GM18870 (cell line): ENCODE measurements around the gene CDR2.
A peak's percentile ranks its signal among the peaks of the same experiment; 100 is the strongest.
"Not testable (repeated sequence)": the region's sequence is repeated elsewhere in the genome, so short reads cannot be mapped to it uniquely, and the experiment has no call there.

Experiments used
- ATAC-seq: cut with Tn5 transposase; IDR thresholded peaks from one replicate; pipeline ENCODE4 v1.9.1; 2021; ENCODE audit warnings: moderate library complexity; ENCODE audit not compliant: unreplicated experiment

CDR2 gene

DNA sequence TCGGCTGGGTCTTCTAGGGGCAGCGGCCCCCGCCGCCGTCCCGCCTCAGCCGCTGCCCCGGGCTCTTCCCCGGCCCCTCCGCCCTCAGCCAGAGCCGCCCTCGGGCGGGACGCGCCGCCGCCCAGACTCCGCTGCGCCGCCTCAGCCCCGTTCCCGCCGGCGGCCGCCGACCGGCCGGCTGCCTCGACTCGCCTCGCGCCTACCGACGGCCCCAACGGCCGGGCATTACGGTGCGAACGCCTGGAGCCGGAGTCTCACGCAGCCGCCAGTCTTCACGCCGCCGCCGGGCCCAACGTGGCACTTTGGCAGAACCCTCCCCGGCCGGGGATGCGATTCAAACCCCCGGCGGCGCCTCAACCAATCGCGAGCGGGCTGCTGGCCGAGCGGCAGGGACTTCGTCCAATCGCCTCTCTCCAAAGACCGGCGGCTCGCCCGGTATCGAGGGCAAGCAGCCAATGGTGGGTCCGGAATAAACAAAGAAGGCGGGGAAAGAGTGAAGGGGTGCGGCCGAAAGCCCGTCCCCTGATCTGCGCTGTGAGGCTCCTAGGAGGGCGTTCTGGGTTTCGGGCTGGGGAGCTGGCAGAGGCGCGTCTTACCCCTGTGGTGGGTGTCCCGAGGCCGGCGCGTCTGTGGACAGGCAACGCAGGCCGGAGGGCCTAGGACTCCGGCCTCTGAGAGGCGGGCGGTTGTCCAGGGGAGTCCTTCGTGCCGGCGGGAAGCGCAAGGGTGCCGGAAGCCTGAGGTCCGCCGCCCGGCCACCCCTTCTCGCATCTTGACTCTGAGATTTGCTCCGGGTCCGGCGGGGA, at the start of gene CDR2:
Gene CDR2, minus strand, starts transcription at position 309 of the 806 bp plus-strand sequence. CDS start 310 bp downstream, outside the sequence.
- peak; percentile 81 for ATAC-seq

GRCh38 chr16:22423716-22424115, 49.3 kb upstream of the CDR2 start:
- ATAC-seq: no peak

DNA sequence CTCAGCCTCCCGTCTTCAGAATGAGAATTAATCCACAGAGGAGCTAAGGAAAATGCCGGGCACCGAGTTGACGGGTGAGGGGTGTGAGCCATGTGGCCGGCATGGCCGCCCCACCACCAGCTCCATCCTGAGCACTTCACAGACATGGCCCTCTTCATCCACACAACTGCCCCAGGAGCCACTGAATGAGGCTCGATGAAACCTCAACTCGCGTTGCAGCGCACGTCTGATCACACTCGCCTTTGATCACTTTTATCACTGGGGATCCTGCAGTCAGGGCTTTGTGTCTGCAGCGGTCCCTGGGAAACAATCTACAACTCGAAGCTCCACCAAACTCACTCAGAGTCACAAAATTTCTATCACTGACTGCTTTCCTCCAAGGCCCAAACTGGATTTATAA, 46.7 kb upstream of the CDR2 start:
- ATAC-seq: no peak

DNA sequence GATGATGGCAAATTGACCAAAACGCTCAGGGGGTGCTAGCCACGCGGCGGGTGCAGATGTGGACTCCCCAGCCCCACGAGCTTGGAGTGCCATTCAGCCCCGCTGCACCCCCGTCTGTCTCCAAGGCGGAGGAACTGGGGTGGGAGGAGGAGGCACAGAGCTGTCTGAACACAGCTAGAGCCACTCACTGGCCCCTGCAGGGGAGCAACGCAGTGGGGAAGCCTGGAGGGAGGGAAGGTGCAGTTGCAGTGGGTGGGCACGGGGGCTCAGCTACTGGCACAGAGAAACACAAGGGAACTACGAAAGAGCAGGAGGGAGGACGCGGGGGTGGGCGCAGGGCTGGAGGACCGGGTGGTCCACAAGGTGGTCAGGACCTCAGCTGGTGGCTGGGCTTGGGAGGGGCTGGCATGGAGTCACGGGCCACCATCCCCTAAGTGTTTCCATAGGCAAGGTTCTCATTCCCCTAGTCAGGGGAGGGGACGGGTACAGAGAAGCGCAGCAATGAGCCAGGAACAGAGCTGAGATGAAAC, 46.3 kb upstream of the CDR2 start:
- ATAC-seq: no peak

DNA sequence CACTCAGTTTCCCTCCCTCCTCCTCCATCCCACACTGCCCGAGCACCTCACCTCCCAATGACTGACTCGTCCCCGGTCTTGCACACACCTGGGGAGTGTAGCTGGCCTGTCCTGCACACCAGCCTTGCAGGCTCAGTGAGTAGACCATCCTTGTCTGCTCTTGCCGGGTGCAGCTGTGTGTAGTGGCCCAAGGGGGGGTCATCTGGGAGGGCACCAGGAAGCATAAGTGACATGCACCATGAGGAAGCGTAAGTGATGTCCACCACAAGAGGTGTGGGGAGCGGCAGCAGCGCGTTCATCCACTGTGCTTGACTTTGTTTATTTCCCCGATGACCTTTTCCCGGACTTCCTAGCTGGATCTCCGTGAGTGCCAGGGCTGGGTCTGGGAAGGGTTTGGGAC, 45.5 kb upstream of the CDR2 start:
- no peak for ATAC-seq

DNA sequence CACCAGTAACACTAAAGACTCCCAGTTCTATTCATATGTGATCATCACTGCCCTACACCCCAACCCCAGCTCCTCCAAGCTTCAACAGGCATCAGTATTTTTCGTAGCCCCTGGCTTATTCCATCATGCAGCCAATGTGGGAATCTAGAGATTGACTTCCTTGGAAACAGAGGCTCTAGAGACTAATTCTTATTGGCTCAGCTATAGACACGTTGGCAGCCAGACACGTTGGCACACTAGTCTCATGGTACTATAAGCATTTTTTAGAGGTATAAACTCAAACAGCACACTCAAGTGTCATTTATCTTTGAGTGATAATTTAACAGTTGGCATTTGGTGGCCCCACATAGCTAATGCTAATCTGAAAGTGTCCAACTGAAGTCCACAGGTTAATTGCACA, 44.4 kb upstream of the CDR2 start:
- ATAC-seq: no peak

DNA sequence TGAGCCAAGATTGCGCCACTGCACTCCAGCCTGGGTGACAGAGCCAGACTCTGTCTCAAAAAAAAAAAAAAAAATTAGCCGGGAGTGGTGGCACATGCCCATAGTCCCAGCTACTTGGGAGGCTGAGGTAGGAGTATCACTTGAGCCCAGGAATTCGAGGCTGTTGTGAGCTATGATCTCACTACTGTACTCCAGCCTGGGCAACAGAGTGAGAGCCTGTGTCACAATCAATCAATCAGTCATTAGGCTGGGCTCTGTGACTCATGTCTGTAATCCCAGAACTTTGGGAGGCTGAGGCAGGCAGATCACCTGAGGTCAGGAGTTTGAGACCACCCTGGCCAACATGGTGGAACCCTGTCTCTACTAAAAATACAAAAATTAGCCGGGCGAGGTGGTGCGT, 43.4 kb upstream of the CDR2 start:
- ATAC-seq: not testable (repeated sequence)

DNA sequence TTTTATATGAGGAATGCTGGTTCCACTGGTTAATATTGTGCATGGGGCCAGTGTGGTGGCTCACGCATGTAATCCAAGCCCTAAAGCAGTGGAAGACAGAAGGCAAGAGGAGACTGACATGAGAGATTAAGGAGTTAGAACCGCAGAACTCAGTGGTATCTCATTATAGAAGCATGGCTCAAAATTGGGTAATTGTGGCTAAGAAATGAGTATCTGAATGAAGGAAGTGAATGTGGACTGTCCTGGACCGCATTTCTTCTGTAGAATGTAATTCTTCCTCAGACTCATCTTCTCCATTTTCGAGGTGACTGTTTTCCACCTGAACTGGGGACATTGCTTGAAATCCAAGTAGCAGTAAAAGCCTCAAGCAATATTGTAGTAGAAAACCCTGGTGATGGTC, 42.6 kb upstream of the CDR2 start:
- no peak for ATAC-seq

DNA sequence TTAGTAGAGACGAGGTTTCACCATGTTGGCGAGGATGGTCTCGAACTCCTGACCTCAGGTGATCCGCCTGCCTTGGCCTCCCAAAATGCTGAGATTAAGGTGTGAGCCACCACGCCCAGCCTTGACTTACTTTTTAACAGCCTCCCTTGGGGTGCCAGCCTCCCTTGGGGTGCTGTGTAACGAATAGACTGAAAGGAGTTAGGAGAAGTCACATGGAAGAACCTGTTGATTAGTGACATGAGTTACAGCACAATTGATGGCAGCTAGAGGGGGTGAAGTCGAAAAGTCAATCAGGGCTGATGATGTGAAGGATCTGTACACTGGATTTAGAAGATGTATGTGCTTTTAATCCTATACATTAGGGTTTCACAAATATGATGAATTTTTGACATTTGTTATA, 39.4 kb upstream of the CDR2 start:
- no peak for ATAC-seq

DNA sequence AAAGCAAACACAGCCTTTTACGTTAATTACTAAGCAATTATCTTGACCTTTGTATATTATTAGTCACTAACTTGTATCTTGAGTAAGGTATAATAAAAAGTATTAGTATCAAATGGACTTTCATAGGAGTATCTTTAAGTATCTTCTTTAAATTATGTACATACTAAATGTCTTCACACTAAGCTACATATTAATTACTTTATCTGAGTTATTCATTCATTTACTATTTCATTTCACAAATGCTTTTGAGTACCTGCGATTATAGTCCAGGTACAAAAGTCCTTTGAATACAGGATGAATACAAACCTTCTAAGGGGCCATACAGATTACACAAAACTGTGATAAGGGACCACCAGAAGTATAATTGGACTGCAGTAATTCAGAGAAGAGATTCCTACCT, 33.1 kb upstream of the CDR2 start:
- no peak for ATAC-seq

- no peak for ATAC-seq
Observed at GRCh38 chr16:22402191-22402590, 27.8 kb upstream of the CDR2 start.

DNA sequence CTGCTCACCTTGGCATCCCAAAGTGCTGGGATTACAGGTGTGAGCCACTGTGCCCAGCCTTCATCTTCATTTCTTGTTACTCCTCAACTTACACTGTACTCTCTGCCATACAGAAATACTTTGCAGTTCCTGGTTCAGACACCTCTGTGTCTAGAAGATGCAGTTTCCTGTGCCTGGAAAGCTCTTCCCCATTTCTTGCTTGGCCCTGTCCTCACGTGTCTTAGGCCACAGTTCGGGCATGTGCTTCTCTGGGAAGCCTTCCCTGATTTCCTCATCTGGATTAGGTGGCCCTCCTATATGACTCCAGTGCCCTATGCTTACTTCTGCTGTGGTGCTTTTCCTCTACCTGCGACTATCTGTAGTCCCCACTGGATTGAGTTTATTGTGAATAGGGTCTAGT, 26.5 kb upstream of the CDR2 start:
- no peak for ATAC-seq

- ATAC-seq: no peak
Observed at GRCh38 chr16:22397931-22398330, 23.5 kb upstream of the CDR2 start.

GRCh38 chr16:22397464-22397863, 23.0 kb upstream of the CDR2 start:
- ATAC-seq: no peak

GRCh38 chr16:22395960-22396359, 21.5 kb upstream of the CDR2 start:
- ATAC-seq: no peak

DNA sequence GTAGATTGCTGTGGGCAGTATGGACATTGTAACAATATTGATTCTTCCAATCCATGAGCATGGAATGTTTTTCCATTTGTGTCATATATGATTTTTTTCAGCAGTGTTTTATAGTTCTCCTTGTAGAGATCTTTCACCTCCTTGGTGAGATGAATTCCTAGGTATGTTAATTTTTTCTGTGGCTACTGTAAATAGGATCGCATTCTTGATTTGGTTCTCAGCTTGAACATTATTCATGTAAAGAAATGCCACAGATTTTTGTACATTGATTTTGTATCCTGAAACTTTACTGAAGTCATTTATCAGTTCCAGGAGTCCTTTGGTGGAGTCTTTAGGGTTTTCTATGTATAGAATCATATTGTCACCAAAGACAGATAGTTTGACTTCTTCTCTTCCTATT, 19.7 kb upstream of the CDR2 start:
- ATAC-seq: no peak

- ATAC-seq: no peak
Observed at GRCh38 chr16:22388101-22388644, 13.8 kb upstream of the CDR2 start.

DNA sequence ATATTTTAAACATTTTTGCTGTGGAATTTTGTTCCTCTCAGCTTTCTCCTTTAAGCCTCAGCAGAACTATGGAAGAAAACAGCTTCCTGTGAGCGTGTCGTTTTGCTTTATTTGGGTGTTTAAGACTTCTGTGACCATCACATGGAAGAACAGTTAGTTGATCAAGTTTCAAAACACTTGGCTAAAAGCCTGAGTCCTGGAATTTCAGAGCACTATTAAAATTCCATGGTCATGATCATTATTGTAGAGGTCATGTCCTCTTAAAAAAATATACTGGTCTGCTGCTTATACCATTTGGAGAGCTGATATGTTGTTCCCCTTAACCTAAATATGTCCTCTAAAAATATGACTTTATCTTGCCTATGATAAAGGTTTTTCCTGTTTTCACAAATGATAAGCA, 12.6 kb upstream of the CDR2 start:
- ATAC-seq: no peak

DNA sequence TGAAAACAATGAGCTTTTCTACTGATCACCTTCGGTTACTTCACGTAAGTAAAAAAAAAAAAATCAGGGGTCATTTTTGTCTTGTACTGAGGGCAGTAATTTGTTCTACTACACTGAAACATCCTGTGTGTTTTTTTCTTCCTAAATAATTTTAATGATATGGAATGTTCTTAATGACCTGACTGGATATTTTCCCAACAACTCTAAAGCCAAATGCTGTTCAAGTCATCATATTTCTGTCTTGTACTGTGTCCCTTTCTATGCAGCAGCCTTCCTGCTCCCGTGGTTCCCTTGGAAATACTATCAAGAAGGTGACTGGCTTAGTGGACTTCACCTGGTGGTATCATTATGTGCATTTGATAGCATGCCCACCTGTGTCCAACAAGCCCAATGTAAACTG, 10.8 kb upstream of the CDR2 start:
- ATAC-seq: no peak

DNA sequence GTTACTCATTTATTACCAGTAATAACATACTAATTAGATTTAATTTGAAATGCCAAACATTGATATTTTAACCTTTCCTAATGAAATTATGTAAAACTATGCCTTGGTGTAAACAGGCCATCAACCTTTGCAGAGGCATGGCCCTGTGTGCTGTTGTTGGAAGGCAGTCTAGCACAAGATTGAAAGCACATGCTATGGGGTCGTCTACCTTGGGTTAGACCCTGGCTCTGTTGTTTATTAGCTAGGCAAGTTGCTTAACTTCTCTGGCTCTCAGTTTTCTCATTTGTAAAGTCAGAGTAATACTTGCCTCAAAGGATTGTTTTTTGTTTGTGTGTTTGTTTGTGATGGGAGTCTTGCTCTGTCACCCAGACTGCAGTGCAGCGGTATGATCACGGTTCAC, 9.4 kb upstream of the CDR2 start:
- no peak for ATAC-seq

- no peak for ATAC-seq
Observed at GRCh38 chr16:22381392-22381791, 7.0 kb upstream of the CDR2 start.

- ATAC-seq: no peak
Observed at GRCh38 chr16:22380529-22380928, 6.1 kb upstream of the CDR2 start.

- no peak for ATAC-seq
Observed at GRCh38 chr16:22379656-22380055, 5.2 kb upstream of the CDR2 start.
